ENCODE data around the gene DPP6. TPM values are rescaled to one million over a fixed set of nuclear protein-coding genes. Genes with fewer than 3 reads are reported as not detected.
"Not testable (repeated sequence)": the region's sequence is repeated elsewhere in the genome, so short reads cannot be mapped to it uniquely, and the experiment has no call there.

Gene DPP6
- total RNA-seq (not detected), total RNA-seq (0 to 0.33 (median 0) reads per million in 172 experiments)
- polyA plus RNA-seq (2013, experiment 1 of 2), result not detected
- polyA plus RNA-seq (2013, experiment 2 of 2), result 0.12 TPM

GRCh38 chr7:154051643-154052529 lies at the start of gene DPP6:
DPP6 (plus strand) TSS chr7:154052398.
- H3K27me3 ChIP-seq (ENCODE audit: control insufficient read depth in 1 of 2, insufficient read depth in 2 of 2, low read length in 2 of 2); CTCF ChIA-PET; H3K4me1 Mint-ChIP-seq (ENCODE audit: low read depth); H3K4me3 ChIP-seq (ENCODE audit: low read length); H3K4me3 Mint-ChIP-seq; POLR2A ChIA-PET; H3K9me3 ChIP-seq (ENCODE audit: control insufficient read depth in 1 of 2, insufficient read depth in 1 of 2, low read length in 2 of 2); DNase-seq; H3K27ac Mint-ChIP-seq; ATAC-seq (ENCODE audit: poor library complexity); H3K9me3 Mint-ChIP-seq; intact Hi-C loops (cut with DNase I, micrococcal nuclease); H3K27ac ChIP-seq (ENCODE audit: low read depth in 1 of 2, low read length in 2 of 2); H3K36me3 ChIP-seq (ENCODE audit: insufficient read depth, low read length); H3K36me3 Mint-ChIP-seq (ENCODE audit: low read depth); H3K27me3 Mint-ChIP-seq; H3K4me1 ChIP-seq (ENCODE audit: insufficient read depth, low read length): not testable (repeated sequence)

GRCh38 chr7:154009423-154009911 lies 42.7 kb upstream of the DPP6 start:
- H3K27me3 ChIP-seq (ENCODE audit: control insufficient read depth in 1 of 2, insufficient read depth in 2 of 2, low read length in 2 of 2); POLR2A ChIA-PET; H3K4me1 Mint-ChIP-seq (ENCODE audit: low read depth); H3K36me3 ChIP-seq (ENCODE audit: insufficient read depth, low read length); H3K27ac ChIP-seq (ENCODE audit: low read depth in 1 of 2, low read length in 2 of 2); H3K4me3 Mint-ChIP-seq; H3K36me3 Mint-ChIP-seq (ENCODE audit: low read depth); H3K9me3 Mint-ChIP-seq; CTCF ChIA-PET; ATAC-seq (ENCODE audit: poor library complexity); H3K9me3 ChIP-seq (ENCODE audit: control insufficient read depth in 1 of 2, insufficient read depth in 1 of 2, low read length in 2 of 2); H3K4me1 ChIP-seq (ENCODE audit: insufficient read depth, low read length); H3K27me3 Mint-ChIP-seq; H3K4me3 ChIP-seq (ENCODE audit: low read length); DNase-seq; intact Hi-C loops (cut with DNase I, micrococcal nuclease); H3K27ac Mint-ChIP-seq: not testable (repeated sequence)

- H3K9me3 ChIP-seq (ENCODE audit: control insufficient read depth in 1 of 2, insufficient read depth in 1 of 2, low read length in 2 of 2); H3K36me3 Mint-ChIP-seq (ENCODE audit: low read depth); H3K4me3 Mint-ChIP-seq; intact Hi-C loops (cut with DNase I, micrococcal nuclease); ATAC-seq (ENCODE audit: poor library complexity); H3K27ac ChIP-seq (ENCODE audit: low read depth in 1 of 2, low read length in 2 of 2); CTCF ChIA-PET; DNase-seq; H3K27me3 Mint-ChIP-seq; H3K4me1 Mint-ChIP-seq (ENCODE audit: low read depth); H3K4me1 ChIP-seq (ENCODE audit: insufficient read depth, low read length); H3K27ac Mint-ChIP-seq; H3K4me3 ChIP-seq (ENCODE audit: low read length); H3K27me3 ChIP-seq (ENCODE audit: control insufficient read depth in 1 of 2, insufficient read depth in 2 of 2, low read length in 2 of 2); H3K36me3 ChIP-seq (ENCODE audit: insufficient read depth, low read length); H3K9me3 Mint-ChIP-seq; POLR2A ChIA-PET: not testable (repeated sequence)
Measured at GRCh38 chr7:154010726-154011568, 41.3 kb upstream of the DPP6 start.

GRCh38 chr7:154012800-154013199 lies 39.4 kb upstream of the DPP6 start:
- intact Hi-C loops (cut with DNase I, micrococcal nuclease); H3K27me3 Mint-ChIP-seq; H3K36me3 ChIP-seq (ENCODE audit: insufficient read depth, low read length); H3K27ac Mint-ChIP-seq; ATAC-seq (ENCODE audit: poor library complexity); H3K4me3 ChIP-seq (ENCODE audit: low read length); H3K36me3 Mint-ChIP-seq (ENCODE audit: low read depth); H3K27me3 ChIP-seq (ENCODE audit: control insufficient read depth in 1 of 2, insufficient read depth in 2 of 2, low read length in 2 of 2); H3K4me1 ChIP-seq (ENCODE audit: insufficient read depth, low read length); H3K4me1 Mint-ChIP-seq (ENCODE audit: low read depth); H3K9me3 ChIP-seq (ENCODE audit: control insufficient read depth in 1 of 2, insufficient read depth in 1 of 2, low read length in 2 of 2); H3K4me3 Mint-ChIP-seq; POLR2A ChIA-PET; H3K9me3 Mint-ChIP-seq; DNase-seq; H3K27ac ChIP-seq (ENCODE audit: low read depth in 1 of 2, low read length in 2 of 2); CTCF ChIA-PET: not testable (repeated sequence)

GRCh38 chr7:154015636-154016035 lies 36.6 kb upstream of the DPP6 start:
- H3K36me3 ChIP-seq (ENCODE audit: insufficient read depth, low read length); H3K27me3 ChIP-seq (ENCODE audit: control insufficient read depth in 1 of 2, insufficient read depth in 2 of 2, low read length in 2 of 2); H3K4me1 ChIP-seq (ENCODE audit: insufficient read depth, low read length); H3K36me3 Mint-ChIP-seq (ENCODE audit: low read depth); H3K4me3 ChIP-seq (ENCODE audit: low read length); H3K27me3 Mint-ChIP-seq; intact Hi-C loops (cut with DNase I, micrococcal nuclease); H3K9me3 Mint-ChIP-seq; CTCF ChIA-PET; H3K27ac Mint-ChIP-seq; H3K4me1 Mint-ChIP-seq (ENCODE audit: low read depth); H3K27ac ChIP-seq (ENCODE audit: low read depth in 1 of 2, low read length in 2 of 2); POLR2A ChIA-PET; H3K4me3 Mint-ChIP-seq; DNase-seq; ATAC-seq (ENCODE audit: poor library complexity); H3K9me3 ChIP-seq (ENCODE audit: control insufficient read depth in 1 of 2, insufficient read depth in 1 of 2, low read length in 2 of 2): not testable (repeated sequence)

GRCh38 chr7:154018354-154018753 lies 33.8 kb upstream of the DPP6 start:
- intact Hi-C loops (cut with DNase I, micrococcal nuclease); H3K4me1 ChIP-seq (ENCODE audit: insufficient read depth, low read length); CTCF ChIA-PET; H3K27me3 Mint-ChIP-seq; H3K27ac Mint-ChIP-seq; H3K4me3 ChIP-seq (ENCODE audit: low read length); H3K36me3 ChIP-seq (ENCODE audit: insufficient read depth, low read length); H3K9me3 Mint-ChIP-seq; H3K36me3 Mint-ChIP-seq (ENCODE audit: low read depth); H3K27ac ChIP-seq (ENCODE audit: low read depth in 1 of 2, low read length in 2 of 2); ATAC-seq (ENCODE audit: poor library complexity); H3K4me3 Mint-ChIP-seq; DNase-seq; H3K9me3 ChIP-seq (ENCODE audit: control insufficient read depth in 1 of 2, insufficient read depth in 1 of 2, low read length in 2 of 2); H3K4me1 Mint-ChIP-seq (ENCODE audit: low read depth); H3K27me3 ChIP-seq (ENCODE audit: control insufficient read depth in 1 of 2, insufficient read depth in 2 of 2, low read length in 2 of 2); POLR2A ChIA-PET: not testable (repeated sequence)

Data from CD4-positive, alpha-beta T cell (primary cell).